NCI-H510A (cell line): ENCODE measurements around the gene GYG1.
A peak's percentile ranks its signal among the peaks of the same experiment; 100 is the strongest.

Source experiments
- DNase-seq: peaks from one replicate; lab custom pipeline; 2025; lab: John Stamatoyannopoulos, UW

The GYG1 gene

DNA sequence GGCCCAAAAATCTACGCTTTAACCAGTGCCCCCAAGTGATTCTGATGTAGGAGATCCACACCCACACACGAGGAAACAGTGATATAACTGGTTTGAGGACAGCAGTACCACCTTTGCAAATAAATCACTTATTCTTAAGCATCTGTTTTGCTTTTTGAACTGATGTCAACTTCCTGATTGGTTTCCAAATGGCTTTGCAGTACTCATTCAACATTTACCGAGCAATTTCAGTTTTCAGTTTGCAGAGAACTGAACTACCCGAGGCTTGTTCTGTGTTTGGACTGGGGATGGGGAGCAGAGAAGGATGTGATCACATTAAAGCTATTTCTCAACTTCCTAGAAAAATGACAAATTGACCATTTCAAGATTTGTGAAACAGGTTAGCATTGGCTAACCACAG lies 1.1 kb upstream of the GYG1 start:
- DNase-seq = no peak

DNA sequence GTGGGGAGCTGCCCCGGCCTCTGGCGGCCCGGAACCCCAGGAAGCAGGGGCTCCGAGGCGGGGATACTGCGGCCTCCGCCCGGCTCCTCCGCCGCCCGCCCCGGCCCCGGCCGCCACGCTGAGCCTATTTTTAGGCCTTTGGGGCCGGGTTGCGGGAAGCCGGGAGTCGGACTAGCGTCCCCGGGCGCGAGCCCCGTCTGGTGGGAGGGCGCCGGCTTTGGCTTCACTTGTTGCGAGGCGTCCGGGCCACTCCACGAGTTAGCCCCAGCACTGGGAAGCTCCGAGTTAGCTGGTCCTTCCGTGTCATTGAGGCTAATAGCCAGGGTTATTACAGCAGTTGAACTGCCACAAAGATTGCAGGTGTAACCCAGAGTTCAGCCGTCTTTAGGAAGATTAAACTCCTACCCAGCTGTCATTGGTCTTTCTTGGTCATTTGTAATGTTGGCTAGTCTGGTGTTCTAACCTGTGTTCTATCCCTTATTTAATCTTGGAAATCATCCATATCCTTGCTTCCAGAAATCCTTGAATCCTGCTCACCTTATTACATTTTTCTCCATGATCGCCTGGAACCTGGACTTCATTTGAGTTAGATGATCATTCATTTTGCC lies 791 bp downstream of the GYG1 start:
- DNase-seq = no peak

- no peak for DNase-seq
These were observed 1.4 kb downstream of the GYG1 start for GRCh38 chr3:148992635-148993255.

GRCh38 chr3:148997623-148998022 lies 6.3 kb downstream of the GYG1 start:
- DNase-seq = no peak

DNA sequence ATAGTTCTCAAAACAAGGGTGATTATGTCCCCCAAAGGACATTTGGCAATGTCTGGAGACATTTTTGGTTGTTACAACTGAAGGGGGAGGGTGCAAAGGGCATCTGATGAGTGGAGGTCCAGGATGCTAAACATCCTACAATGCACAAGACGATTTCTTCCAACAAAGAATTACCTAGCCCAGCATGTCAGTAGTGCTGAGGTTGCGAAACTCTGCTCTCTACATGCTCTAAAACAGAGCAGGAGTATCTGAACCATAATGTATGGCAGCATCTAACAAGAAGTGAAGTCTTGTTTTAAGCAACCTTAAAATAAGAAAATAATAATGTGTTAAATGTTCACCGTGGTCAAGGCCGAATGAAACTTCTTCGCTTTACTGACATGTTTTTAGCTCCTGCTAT lies 7.0 kb downstream of the GYG1 start:
- DNase-seq = no peak

DNA sequence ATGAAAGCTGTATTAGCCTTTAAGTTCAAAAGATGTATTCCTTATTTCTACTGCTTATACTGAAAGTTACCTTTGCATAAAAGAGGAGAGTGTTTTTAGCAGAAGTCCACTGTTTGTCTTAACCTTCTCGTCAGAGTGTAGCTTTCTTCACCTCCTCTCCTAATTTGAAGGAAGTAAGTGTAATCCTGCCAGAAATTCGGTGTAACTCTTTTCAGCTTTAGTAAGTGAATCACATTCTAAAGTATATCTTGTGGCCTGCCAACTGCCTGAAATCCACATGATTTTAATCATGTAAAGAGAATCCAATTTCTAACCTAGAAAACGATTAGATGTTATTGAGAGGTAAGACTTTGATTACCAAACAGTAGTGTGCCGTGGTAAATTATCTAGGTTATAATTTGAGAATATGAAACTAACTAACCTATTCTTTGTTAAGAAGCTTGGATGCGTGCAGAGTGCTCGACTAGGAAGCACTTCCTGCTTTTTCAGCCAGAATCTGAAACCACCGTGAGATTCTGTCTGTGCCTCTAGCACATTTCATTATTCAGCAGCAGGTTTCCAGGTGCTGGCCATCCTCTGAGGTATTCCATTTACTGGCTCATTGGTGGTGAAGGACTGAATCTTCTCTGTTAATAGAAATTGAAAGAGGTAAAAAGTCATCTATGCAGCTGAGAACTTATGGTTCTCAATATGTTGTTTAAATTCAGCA lies 7.5 kb downstream of the GYG1 start:
- DNase-seq = peak; percentile 38

DNA sequence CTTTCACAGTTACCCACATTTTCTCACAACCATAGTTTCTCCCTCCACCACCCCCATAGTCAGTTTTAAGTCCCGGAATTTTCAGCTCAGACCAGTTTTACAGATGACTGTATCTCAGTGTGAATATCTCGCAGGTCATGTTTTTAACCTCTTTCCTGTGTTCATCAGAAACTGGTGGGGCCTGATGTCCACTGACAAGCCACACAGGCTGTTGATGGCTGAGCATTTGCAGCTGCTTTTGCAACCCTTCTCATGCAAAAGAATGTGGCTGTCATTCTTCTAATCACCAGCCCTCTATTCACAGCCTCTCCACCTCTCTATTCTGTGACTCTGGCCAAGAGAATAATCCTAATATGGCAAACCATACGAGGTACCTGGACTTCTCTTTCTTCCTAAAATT lies 8.5 kb downstream of the GYG1 start:
- DNase-seq = no peak

- DNase-seq = no peak
These were observed 8.9 kb downstream of the GYG1 start for GRCh38 chr3:149000206-149000745.

DNA sequence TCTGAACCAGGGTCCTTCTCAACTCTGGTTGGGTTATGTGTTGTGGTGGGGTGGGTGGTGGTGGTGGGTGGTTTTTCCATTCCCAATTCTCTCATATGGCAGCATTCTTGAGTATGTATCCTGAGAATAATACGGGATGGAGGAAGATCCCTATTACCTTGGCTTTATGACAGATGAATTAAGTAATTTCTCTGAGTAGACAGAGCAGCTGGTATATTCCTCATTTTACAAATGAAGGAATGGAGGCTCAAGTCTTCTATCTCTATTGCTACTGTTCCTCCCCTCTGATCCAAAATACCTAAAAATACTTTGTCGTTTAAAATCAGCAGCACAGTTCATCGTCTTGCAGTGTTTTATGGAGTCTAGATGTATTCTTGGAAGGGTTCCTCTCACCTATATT lies 10.4 kb downstream of the GYG1 start:
- DNase-seq = no peak

DNA sequence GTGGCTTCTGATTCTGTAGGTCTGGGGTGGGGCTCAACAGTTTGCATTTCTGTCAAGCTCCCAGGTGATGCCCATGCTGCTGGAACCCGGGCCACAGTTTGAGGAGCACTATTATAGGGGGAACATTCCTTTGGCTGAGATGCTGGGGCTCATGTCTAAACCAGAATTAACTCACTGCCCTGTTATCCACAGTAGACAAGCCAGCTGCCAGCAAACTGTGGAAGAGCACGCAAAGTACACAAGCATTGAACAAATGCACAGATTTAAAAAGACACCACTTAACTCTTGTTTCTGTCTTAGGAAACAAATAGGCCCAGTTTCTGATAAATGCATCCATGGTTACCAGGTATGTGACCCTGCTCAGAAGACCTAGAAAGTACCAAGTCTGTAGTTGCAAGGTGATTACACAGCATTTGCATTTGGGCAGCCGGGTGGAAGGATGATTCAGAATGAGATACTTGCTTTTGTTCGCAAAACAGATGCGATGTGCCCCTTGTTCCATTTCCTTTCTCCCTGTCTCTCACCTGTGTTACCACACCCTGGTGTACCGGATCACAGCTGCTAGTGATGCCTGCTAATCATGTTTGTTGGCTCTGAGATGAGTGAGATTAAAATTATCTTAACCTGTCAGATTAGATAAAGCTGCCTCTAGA lies 12.4 kb downstream of the GYG1 start:
- no peak for DNase-seq

DNA sequence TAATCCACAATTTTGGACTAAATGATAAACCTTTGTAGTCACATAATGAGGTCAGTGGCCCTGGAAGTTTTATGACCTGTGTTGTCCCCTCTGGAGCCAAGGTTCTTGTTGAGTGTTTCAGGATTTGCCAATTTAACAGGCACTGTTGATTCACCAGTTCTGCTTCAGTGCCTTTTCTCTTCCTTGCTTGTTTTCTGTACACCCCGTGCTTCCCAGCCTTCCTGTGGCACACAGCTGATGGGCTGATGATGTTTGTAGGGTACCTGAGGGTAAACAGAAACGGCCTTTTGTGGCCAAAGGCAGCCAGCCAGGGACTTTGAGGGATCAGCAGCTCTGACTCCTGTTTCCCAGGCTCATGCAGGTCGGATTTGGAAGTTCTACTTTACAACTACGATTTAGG lies 13.3 kb downstream of the GYG1 start:
- DNase-seq = peak; percentile 54

GRCh38 chr3:149005416-149005815 lies 14.1 kb downstream of the GYG1 start:
- no peak for DNase-seq

- DNase-seq = no peak
These were observed 16.4 kb downstream of the GYG1 start for GRCh38 chr3:149007567-149008257.

- DNase-seq = no peak
These were observed 18.4 kb downstream of the GYG1 start for GRCh38 chr3:149009732-149010131.

- no peak for DNase-seq
These were observed 19.2 kb downstream of the GYG1 start for GRCh38 chr3:149010504-149010951.

DNA sequence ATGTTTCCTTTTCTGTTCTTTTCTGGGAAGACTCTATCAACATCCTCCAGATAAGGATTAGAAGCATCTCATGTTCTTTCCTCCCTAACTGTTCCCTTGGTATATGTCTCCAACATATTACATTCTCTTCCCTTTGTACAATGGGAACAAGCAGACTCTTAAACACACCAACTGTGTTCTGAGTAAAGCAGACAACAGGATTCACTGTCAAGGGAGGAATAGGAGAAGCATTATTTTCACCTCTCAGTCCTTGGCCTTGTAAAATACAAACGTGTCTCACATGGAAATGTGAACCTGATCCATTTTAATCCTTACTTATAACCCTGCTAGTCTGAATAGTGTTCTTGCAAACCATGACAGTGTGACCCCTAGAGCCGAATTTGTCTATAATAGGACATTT lies 19.6 kb downstream of the GYG1 start:
- no peak for DNase-seq

DNA sequence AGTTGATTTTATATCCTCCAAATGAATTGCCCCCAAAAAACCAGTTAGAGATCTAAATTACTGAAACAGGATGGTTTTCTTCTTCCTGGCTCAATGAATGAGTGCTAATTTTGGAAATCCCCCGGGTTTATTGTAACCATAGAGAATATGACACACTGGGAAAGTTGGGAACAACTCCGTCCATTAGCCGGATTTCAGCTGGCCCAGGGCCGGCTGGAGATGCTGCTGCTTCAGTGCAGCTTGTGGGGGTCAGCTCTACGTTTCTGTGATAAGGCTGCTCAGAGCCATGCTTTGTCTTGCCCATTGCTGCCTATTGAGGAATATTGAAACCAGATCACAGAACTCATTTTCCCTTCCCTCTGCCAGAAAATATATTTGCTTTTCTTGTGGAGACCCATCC lies 20.3 kb downstream of the GYG1 start:
- no peak for DNase-seq

- no peak for DNase-seq
These were observed 22.4 kb downstream of the GYG1 start for GRCh38 chr3:149013726-149014125.

DNA sequence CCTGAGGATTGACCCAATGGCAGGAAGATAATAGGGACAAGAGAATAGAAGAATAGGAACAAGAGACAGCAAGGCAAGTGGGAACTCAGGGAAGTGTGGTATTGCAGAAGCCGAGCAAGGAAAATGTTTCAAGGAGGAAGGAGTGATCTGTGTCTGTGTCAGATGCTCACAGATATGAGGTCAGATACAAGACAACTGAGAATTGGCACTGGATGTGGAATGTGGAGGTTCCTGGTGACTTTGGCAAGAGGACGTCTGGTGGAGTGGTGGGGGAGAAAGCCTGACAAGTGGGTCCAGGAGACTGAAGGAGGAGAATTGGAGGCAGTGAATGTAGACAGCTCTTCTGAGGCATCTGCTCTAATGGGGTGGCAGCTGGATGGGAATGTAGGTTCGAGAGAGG lies 24.1 kb downstream of the GYG1 start:
- DNase-seq = no peak

DNA sequence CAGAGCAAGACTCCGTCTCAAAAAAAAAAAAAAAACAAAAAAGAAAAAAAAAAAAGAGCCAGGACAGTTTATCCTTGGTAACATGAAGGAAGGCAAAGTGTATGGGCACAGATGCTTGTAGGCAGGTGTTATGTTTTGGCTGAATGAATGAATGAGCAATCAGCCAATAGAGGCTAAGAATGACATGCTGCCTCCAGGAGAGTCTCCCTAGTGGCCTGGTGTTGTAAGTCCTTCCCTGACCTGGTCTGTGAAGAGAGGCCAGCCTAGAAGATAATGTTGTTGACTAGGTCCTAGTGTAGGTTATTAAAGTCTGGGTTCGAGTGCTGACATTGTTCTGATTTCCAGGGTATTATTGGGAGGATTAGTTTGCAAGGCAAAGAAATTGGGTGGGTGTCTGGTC lies 24.9 kb downstream of the GYG1 start:
- DNase-seq = no peak

GRCh38 chr3:149016669-149017541 lies 25.6 kb downstream of the GYG1 start:
- no peak for DNase-seq
